Neural crest cell (in vitro differentiated cells): Measurements from ENCODE around the gene ARHGEF40. TPM values are rescaled to one million over a fixed set of nuclear protein-coding genes. Genes with fewer than 3 reads are reported as not detected.

ENCODE experiments used
- DNase-seq: peaks from one replicate; pipeline ENCODE4 v3.0.0; 2021; ENCODE audit warnings: low read depth, mixed read lengths, low spot score
- H3K27ac Mint-ChIP-seq: one replicate; pipeline ENCODE4 v1.8.0; 2021; ENCODE audit warnings: mild to moderate bottlenecking, mixed read lengths; ENCODE audit not compliant: unreplicated experiment
- H3K27me3 Mint-ChIP-seq: 2 replicates; pipeline ENCODE4 v1.8.0; 2021; ENCODE audit warnings: low read depth, mild to moderate bottlenecking, mixed read lengths
- H3K36me3 Mint-ChIP-seq: 2 replicates; pipeline ENCODE4 v1.8.0; 2021; ENCODE audit warnings: low read depth, mild to moderate bottlenecking, mixed read lengths
- H3K4me1 Mint-ChIP-seq: 2 replicates; pipeline ENCODE4 v1.8.0; 2021; ENCODE audit warnings: mixed read lengths
- H3K4me3 Mint-ChIP-seq: one replicate; pipeline ENCODE4 v1.8.0; 2021; ENCODE audit warnings: mild to moderate bottlenecking, mixed read lengths
- H3K9me3 Mint-ChIP-seq: 2 replicates; pipeline ENCODE4 v1.8.0; 2021; ENCODE audit warnings: mixed read lengths
- total RNA-seq: library from RNA; stranded (reverse); gene quantifications from 2 replicates; pipeline ENCODE4 v1.2.1, GENCODE V29; 2021
- TF ChIP-seq, protein P1 (sequence below): fragments of 200-600 bp; sonication (generic); conservative IDR thresholded peaks from 2 replicates; pipeline ENCODE4 v1.5.0; 2021; ENCODE audit warnings: antibody characterized with exemption, mild to moderate bottlenecking

ARHGEF40 gene
- total RNA-seq, 1 donor from 2014 or later, result 73.8 TPM

DNA sequence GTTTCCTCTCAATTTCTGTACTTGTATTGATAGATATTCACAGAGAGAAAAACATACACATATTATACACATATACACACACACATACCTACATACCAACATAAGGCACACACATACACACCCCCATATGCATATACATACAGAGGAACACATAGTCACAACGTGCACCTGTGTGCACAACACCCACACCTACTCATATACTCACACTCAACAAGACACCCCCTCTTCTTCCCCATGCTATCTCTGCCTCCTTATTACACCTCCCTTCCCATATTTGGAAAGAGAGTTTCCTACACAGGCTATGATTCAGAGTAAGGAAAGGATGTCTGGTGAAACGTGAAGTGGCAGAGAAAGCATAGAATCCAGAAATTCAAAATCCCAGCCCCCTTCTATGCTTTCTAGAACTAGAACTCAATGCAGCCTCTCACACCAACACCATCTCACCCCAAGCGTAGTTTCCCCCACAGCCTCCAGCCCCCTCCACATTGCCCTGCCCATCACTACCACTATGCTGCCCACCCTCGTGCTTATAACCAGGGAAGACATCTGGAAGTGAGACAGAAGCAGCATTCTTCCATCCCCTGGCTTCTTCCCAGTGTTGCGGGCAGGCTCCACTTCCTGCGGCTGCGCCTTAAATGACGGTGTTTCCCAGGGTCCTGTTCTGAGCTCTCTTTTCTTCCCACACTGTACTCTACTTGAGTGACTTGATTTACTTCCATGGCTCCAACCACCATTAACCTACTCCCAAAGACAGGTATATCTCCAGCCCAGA lies 10.1 kb upstream of the ARHGEF40 start:
- Mint-ChIP-seq H3K36me3 (no peaks in the 10 kb centered on the region), H3K4me1 (peaks cover 10% of the 10 kb centered on the region), H3K4me3 (no peak overlapping the region), H3K27ac (no peak overlapping the region), H3K27me3 (no peaks in the 10 kb centered on the region), H3K9me3 (no peaks in the 10 kb centered on the region)
- DNase-seq, result no peak
- TF ChIP-seq, protein P1, sequence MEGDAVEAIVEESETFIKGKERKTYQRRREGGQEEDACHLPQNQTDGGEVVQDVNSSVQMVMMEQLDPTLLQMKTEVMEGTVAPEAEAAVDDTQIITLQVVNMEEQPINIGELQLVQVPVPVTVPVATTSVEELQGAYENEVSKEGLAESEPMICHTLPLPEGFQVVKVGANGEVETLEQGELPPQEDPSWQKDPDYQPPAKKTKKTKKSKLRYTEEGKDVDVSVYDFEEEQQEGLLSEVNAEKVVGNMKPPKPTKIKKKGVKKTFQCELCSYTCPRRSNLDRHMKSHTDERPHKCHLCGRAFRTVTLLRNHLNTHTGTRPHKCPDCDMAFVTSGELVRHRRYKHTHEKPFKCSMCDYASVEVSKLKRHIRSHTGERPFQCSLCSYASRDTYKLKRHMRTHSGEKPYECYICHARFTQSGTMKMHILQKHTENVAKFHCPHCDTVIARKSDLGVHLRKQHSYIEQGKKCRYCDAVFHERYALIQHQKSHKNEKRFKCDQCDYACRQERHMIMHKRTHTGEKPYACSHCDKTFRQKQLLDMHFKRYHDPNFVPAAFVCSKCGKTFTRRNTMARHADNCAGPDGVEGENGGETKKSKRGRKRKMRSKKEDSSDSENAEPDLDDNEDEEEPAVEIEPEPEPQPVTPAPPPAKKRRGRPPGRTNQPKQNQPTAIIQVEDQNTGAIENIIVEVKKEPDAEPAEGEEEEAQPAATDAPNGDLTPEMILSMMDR, result no peak

DNA sequence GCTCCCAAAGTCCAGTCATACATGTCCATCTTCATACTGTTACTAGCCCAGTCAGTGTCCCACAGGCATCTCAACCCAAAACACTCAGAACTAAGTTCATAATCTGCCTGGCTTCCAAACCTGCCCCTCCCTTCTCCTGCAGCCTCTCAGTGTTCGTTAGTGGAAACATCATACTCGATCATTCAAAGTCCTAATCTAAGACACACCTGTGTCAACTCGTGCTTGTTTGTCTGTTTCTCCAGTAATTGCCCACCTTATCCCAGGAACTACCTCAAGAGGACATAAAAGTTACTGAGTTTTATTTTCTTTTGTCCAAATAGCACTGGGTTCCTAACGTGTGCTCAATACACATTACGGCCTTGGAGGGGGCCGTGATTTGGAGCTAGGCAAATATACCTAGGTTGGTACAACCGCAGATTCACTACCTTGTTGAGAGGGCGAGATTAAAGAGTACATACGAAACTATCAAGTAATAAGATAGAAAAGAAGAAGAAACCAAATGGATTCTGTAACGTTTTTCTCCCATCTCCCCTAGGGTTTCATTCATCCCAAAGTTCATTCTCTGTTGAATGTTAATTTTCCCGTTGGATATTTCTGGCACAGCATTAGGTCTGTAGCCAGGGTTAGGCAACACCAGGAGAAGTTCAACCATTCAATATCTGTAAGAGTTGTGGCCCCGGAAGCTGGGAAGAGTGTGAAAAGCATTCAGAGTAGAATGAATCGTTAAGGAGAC lies 9.3 kb upstream of the ARHGEF40 start:
- TF ChIP-seq, protein P1, result no peak
- H3K9me3 Mint-ChIP-seq, result no peaks in the 10 kb centered on the region
- DNase-seq, result no peak
- H3K27ac Mint-ChIP-seq, result no peak overlapping the region
- H3K4me1 Mint-ChIP-seq, result peaks cover 10% of the 10 kb centered on the region
- H3K4me3 Mint-ChIP-seq, result no peak overlapping the region
- H3K36me3 Mint-ChIP-seq, result no peaks in the 10 kb centered on the region
- no peaks in the 10 kb centered on the region for H3K27me3 Mint-ChIP-seq

DNA sequence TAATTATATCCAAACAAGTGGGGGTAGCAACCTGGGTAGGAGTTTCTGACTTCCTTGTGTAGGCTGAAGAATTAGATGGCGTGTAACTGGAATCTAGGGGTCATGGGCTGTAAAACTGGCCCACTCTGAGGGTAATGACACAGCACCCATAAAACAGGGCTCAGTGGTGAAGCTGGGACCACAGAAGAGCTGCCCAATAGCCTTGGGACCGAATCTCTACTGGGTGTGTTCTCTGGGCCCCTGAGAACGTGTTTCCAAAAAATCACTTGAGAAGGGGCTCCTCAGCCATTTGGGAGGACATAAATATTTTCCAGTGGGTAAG lies 8.8 kb upstream of the ARHGEF40 start:
- Mint-ChIP-seq H3K27me3 (no peaks in the 10 kb centered on the region), H3K4me1 (peaks cover 10% of the 10 kb centered on the region), H3K36me3 (no peaks in the 10 kb centered on the region), H3K9me3 (no peaks in the 10 kb centered on the region), H3K27ac (no peak overlapping the region), H3K4me3 (no peak overlapping the region)
- TF ChIP-seq, protein P1, result no peak
- DNase-seq, result no peak

DNA sequence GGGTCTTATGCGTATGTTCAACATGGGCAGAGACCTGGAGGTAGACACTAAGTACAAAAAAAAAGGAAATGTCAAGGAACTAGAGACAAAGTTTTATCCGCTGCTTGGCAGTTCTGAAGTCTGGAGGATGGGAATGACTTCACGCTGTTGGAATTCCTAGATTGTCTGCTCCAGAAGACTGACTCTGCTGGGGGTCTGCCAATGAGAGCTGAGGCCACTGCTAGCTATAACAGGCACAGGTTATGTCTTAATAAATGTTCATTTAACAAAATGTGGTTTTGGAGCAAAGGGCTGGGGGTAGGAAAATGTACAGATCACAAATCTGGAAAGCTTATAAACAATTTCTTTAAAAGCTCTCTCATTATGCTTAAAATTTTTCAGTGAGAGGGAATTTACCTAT lies 6.6 kb upstream of the ARHGEF40 start:
- Mint-ChIP-seq H3K36me3 (no peaks in the 10 kb centered on the region), H3K9me3 (no peaks in the 10 kb centered on the region), H3K27me3 (peaks cover under 1% of the 10 kb centered on the region), H3K4me3 (peak overlapping the region; percentile 35), H3K4me1 (peaks cover 17% of the 10 kb centered on the region), H3K27ac (no peak overlapping the region)
- no peak for DNase-seq
- TF ChIP-seq, protein P1, result no peak

- Mint-ChIP-seq H3K27me3 (peaks cover 2% of the 10 kb centered on the region), H3K4me3 (peak overlapping the region; percentile 28), H3K4me1 (peaks cover 44% of the 10 kb centered on the region), H3K36me3 (no peaks in the 10 kb centered on the region), H3K27ac (no peak overlapping the region), H3K9me3 (no peaks in the 10 kb centered on the region)
- DNase-seq, result no peak
- TF ChIP-seq, protein P1, result peak; percentile 42
Measured at GRCh38 chr14:21066882-21067502, 3.1 kb upstream of the ARHGEF40 start.
